GM18505 (cell line): Measurements from ENCODE around the gene NPAS3.

ENCODE experiments used
- ATAC-seq: cut with Tn5 transposase; IDR thresholded peaks from one replicate; pipeline ENCODE4 v1.9.1; 2021; ENCODE audit not compliant: unreplicated experiment
- POLR2A ChIP-seq: IDR thresholded peaks from 4 replicates; pipeline ENCODE4 v1.6.1; 2011; ENCODE audit warnings: borderline replicate concordance; ENCODE audit not compliant: insufficient read depth, insufficient read length; ENCODE audit errors: extremely low read depth

The NPAS3 gene

DNA sequence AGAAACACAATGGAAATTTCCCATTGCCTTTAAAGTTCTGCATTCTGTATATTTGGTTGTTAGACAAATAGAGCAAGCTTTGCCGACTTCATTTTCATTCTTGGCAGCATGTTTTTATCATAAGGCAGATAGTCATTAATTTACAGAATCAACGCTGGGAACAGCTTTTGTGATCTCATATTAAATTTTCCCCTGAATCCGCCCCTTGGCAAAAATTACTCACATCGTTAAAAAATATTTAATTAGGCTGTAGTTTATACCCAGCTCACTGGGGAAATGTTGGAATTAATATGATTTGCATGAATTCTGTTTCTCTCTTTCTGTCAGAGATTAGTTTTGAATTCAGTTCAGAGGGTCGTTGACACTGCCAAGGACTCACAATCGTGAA, 714.6 kb downstream of the NPAS3 start:
- ATAC-seq, result no peak
- TF ChIP-seq POLR2A, result no peak

- TF ChIP-seq POLR2A, result no peak
- ATAC-seq, result no peak
Observed at GRCh38 chr14:33655421-33655820, 716.7 kb downstream of the NPAS3 start.

DNA sequence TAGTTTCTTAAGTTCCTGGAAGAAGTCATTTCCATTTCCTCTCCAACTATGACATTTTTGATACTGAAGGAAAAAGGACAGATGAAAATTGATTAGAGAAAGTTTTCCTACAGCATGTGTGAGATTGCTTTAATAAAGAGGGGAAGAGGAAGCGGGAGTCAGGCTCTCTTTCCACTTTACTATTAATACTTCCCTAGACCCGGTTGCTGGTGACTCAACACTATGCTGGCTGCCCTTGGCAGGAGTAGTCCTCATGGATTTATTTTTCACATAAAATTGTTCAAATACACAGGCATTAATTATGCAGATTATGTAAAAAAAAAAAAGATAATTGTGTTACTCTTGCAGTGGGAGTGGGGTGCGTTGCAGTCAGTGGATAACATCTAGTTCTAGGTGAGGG, 718.8 kb downstream of the NPAS3 start:
- ATAC-seq, result no peak
- TF ChIP-seq POLR2A, result no peak

GRCh38 chr14:33660248-33660647, 721.6 kb downstream of the NPAS3 start:
- ATAC-seq, result no peak
- no peak for TF ChIP-seq POLR2A

- no peak for TF ChIP-seq POLR2A
- ATAC-seq, result no peak
Observed at GRCh38 chr14:33661101-33661500, 722.4 kb downstream of the NPAS3 start.

GRCh38 chr14:33668066-33668465, 729.4 kb downstream of the NPAS3 start:
- no peak for TF ChIP-seq POLR2A
- ATAC-seq, result no peak

DNA sequence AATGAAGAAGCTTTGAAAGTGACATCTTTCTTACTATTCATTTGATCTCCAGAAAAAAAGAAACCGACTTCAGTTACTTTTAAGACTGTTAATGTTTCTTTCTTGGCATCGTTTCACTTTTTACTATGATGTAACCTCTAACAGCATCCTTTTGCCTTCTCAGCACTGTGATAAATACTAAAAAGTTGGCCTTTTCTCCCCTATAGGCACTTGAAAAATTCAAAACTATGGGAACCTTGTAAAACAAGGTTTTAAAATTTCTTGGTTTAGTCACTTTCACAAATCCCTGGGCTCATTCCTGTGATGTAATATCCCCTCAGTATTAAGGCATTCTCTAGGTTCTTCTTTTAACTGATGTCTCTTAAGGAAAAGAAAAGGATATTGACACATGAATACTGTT, 730.4 kb downstream of the NPAS3 start:
- ATAC-seq, result no peak
- TF ChIP-seq POLR2A, result no peak

DNA sequence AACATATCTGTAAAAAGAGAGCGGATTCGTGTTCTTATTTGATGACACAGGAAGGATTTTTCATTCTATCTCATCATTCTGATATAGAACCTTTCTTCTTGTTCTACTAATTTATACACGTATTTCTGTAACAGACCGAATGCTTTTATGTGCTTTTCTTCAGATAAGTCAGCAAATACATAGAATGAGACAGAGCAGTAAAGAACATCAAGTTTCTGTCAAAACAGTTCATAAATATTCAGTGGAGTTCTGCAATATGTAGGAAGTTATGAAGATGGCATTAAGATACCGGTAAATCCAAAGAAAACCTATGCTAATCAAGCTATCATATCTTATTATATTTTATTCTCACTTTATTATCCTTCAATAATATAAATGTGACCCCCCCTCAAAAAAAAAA, 731.6 kb downstream of the NPAS3 start:
- ATAC-seq, result no peak

GRCh38 chr14:33671556-33671955, 732.9 kb downstream of the NPAS3 start:
- TF ChIP-seq POLR2A, result no peak
- ATAC-seq, result no peak

More for the DNA sequence above, 731.6 kb downstream of the NPAS3 start:
- no peak for TF ChIP-seq POLR2A

- no peak for TF ChIP-seq POLR2A
- no peak for ATAC-seq
Observed at GRCh38 chr14:33674927-33675326, 736.2 kb downstream of the NPAS3 start.

DNA sequence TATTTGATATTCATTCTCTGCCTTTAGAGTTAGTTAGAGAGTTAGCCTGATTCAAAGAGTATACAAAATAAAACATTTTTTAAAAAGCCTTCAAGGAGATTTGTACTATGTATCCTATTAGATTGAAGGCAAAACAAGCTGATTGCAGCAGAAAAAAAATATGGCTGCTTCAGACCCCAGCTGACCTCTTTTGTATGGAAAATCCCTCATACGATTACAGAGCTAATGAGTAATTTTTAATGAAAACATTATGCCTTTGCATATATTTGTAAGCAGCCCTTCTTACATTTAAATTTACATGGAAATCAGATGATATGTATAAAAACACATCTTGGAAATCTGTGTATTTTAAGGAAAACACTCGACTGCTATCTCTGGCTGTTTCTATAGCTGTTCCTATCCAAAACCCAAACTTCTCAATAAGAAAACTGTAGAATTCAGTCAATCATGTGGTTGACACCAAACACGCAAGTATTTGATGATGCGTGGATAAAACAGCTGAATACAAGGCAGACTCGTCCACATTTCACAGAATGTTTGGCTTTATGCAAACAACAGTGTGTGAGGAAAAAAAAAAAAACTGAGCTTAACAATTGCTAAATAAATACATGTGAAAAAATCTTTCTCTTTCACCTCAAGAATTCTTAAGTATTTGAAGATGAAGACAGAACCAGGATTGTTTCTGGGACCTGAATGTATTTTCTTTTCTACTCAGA, 736.9 kb downstream of the NPAS3 start:
- ATAC-seq, result no peak
- TF ChIP-seq POLR2A, result no peak

DNA sequence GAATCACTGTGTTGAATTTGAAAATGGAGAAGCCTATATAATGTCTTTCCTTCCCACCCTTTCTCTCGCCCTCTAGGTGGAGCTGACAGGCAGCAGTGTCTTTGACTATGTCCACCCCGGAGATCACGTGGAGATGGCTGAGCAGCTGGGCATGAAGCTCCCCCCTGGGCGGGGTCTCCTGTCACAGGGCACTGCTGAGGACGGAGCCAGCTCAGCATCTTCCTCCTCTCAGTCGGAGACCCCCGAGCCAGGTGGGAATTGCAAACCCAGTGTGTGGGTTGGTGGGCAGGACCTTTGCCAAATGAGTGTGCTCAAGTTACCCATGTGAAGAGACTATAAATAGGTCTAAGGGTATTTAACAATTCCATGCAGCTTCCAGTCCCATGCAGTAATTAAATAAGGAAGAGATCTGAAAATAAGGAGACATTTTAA, 737.5 kb downstream of the NPAS3 start:
- TF ChIP-seq POLR2A, result no peak
- ATAC-seq, result peak; percentile 55

- ATAC-seq, result no peak
- TF ChIP-seq POLR2A, result no peak
Observed at GRCh38 chr14:33676891-33677290, 738.2 kb downstream of the NPAS3 start.

DNA sequence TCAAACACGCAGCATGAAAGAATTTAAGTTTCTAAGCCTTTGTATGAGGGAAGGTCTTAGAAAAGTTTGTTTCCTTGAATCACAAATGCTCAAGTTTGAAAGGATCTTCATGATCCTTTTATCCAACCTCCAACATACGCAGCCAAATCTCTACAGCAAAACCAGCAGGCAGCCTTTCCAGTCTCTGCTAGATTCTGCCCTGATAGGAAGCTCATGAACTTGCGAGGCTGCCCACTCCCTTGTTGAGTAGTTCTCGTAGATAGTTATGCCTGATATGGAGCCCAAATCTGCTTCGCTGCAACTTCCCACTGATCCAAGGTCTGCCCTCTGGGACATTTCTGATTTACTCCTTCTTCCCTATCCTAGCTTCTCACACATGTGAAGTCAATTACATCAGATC, 739.3 kb downstream of the NPAS3 start:
- ATAC-seq, result no peak
- no peak for TF ChIP-seq POLR2A

DNA sequence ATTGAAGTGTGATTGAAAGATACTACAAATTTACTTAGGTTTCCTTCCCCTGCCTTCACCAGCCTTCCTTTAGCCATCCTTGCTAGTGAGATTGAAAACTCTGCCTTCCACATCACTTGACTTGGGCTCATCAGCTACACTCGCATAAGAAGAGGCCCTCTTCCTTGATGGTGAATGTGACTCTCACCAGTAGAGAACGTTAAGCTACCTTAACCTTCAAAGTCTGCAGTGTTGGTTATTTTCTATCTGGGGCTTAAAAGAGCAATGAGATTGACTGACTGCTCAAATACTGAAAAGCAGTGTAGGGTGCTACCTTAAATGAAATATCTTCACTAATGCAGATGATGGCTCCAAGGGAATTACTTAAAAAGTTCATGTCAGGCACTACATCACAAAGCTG, 740.3 kb downstream of the NPAS3 start:
- TF ChIP-seq POLR2A, result no peak
- ATAC-seq, result no peak
